Osteoblast (primary cell): ENCODE results near the gene PTPN9. TPM values are rescaled to one million over a fixed set of nuclear protein-coding genes. Genes with fewer than 3 reads are reported as not detected.
A peak's percentile ranks its signal among the peaks of the same experiment; 100 is the strongest.

Source experiments
- DNase-seq: peaks from one replicate; pipeline ENCODE4 v3.0.0; 2011; ENCODE audit warnings: low spot score, mixed read lengths; ENCODE audit not compliant: insufficient read length; ENCODE audit errors: missing footprints
- H2AFZ ChIP-seq: 2 replicates; pipeline ENCODE4 v1.6.0; 2011; ENCODE audit warnings: mild to moderate bottlenecking, low read length
- H3K27ac ChIP-seq: 2 replicates; pipeline ENCODE4 v1.5.1; 2011; ENCODE audit warnings: mild to moderate bottlenecking, low read depth, low read length, moderate library complexity
- H3K27me3 ChIP-seq: 2 replicates; pipeline ENCODE4 v1.6.0; 2012; ENCODE audit warnings: mild to moderate bottlenecking, control low read depth, inconsistent platforms, low read length, moderate library complexity; ENCODE audit not compliant: insufficient read depth
- H3K36me3 ChIP-seq: 2 replicates; pipeline ENCODE4 v1.5.1; 2011; ENCODE audit warnings: mild to moderate bottlenecking, low read length, control low read depth, moderate library complexity; ENCODE audit not compliant: insufficient read depth
- H3K4me1 ChIP-seq: 2 replicates; pipeline ENCODE4 v1.5.1; 2011; ENCODE audit warnings: mild to moderate bottlenecking, low read length, control low read depth, moderate library complexity; ENCODE audit not compliant: insufficient read depth
- H3K4me2 ChIP-seq: 2 replicates; pipeline ENCODE4 v1.6.0; 2011; ENCODE audit warnings: mild to moderate bottlenecking, low read length; ENCODE audit not compliant: insufficient read depth
- H3K4me3 ChIP-seq: fragments of 200-600 bp; sonication (generic); 3 replicates; pipeline ENCODE4 v1.5.1; 2012; ENCODE audit warnings: mild to moderate bottlenecking, low read length, inconsistent platforms; ENCODE audit not compliant: insufficient read depth
- H3K79me2 ChIP-seq: 2 replicates; pipeline ENCODE4 v1.6.0; 2012; ENCODE audit warnings: mild to moderate bottlenecking, low read length, control low read depth, inconsistent platforms; ENCODE audit not compliant: insufficient read depth
- H3K9me3 ChIP-seq: 2 replicates; pipeline ENCODE4 v1.5.1; 2011; ENCODE audit warnings: low read depth, low read length, control low read depth
- H4K20me1 ChIP-seq: 2 replicates; pipeline ENCODE4 v1.6.0; 2012; ENCODE audit warnings: mild to moderate bottlenecking, low read length, control low read depth; ENCODE audit not compliant: insufficient read depth
- CTCF ChIP-seq: IDR thresholded peaks from 2 replicates; pipeline ENCODE4 v1.5.1; 2011; ENCODE audit warnings: mild to moderate bottlenecking, low read depth, low read length, moderate library complexity; ENCODE audit errors: extremely low read depth
- total RNA-seq: library from RNA; depleted of rRNA; stranded (reverse); fragments of >200 nt; gene quantifications from 2 replicates; pipeline ENCODE4 v1.2.3, GENCODE V29; 2012

The PTPN9 gene
- total RNA-seq, 1 donor = 23.9 TPM

GRCh38 chr15:75606711-75607699 lies 27.9 kb upstream of the PTPN9 start:
- Histone ChIP-seq H3K4me3 (no peak overlapping the region), H3K9me3 (no peaks in the 10 kb centered on the region), H3K27me3 (no peaks in the 10 kb centered on the region), H3K27ac (peak overlapping the region; percentile 38), H2AFZ (no peak overlapping the region), H3K4me1 (peaks cover 6% of the 10 kb centered on the region), H4K20me1 (no peaks in the 10 kb centered on the region), H3K4me2 (no peak overlapping the region), H3K36me3 (peaks cover 60% of the 10 kb centered on the region), H3K79me2 (no peaks in the 10 kb centered on the region)
- TF ChIP-seq CTCF = no peak
- DNase-seq = peak; percentile 78

GRCh38 chr15:75606026-75606425 lies 26.9 kb upstream of the PTPN9 start:
- Histone ChIP-seq H3K36me3 (peaks cover 58% of the 10 kb centered on the region), H4K20me1 (no peaks in the 10 kb centered on the region), H3K9me3 (no peaks in the 10 kb centered on the region), H3K4me2 (no peak overlapping the region), H3K4me3 (no peak overlapping the region), H3K27me3 (no peaks in the 10 kb centered on the region), H3K4me1 (peaks cover 6% of the 10 kb centered on the region), H3K27ac (no peak overlapping the region), H3K79me2 (no peaks in the 10 kb centered on the region), H2AFZ (no peak overlapping the region)
- DNase-seq = no peak
- no peak for TF ChIP-seq CTCF

GRCh38 chr15:75599401-75599800 lies 20.3 kb upstream of the PTPN9 start:
- Histone ChIP-seq H3K4me1 (no peaks in the 10 kb centered on the region), H3K27ac (no peak overlapping the region), H4K20me1 (no peaks in the 10 kb centered on the region), H3K79me2 (no peaks in the 10 kb centered on the region), H3K9me3 (no peaks in the 10 kb centered on the region), H2AFZ (no peak overlapping the region), H3K4me2 (no peak overlapping the region), H3K36me3 (peaks cover 67% of the 10 kb centered on the region), H3K4me3 (no peak overlapping the region), H3K27me3 (no peaks in the 10 kb centered on the region)
- peak; percentile 41 for DNase-seq
- no peak for TF ChIP-seq CTCF

- peaks cover 64% of the 10 kb centered on the region for H3K36me3 ChIP-seq
- H3K27ac ChIP-seq = no peak overlapping the region
- TF ChIP-seq CTCF = no peak
- H3K79me2 ChIP-seq = no peaks in the 10 kb centered on the region
- no peaks in the 10 kb centered on the region for H3K4me1 ChIP-seq
- no peaks in the 10 kb centered on the region for H3K27me3 ChIP-seq
- no peaks in the 10 kb centered on the region for H4K20me1 ChIP-seq
- H3K4me3 ChIP-seq = no peak overlapping the region
- H2AFZ ChIP-seq = no peak overlapping the region
- H3K4me2 ChIP-seq = no peak overlapping the region
- no peak for DNase-seq
- no peaks in the 10 kb centered on the region for H3K9me3 ChIP-seq
These were observed 19.2 kb upstream of the PTPN9 start for GRCh38 chr15:75598361-75598760.
